ENCODE results near the gene ALS2. TPM values are rescaled to one million over a fixed set of nuclear protein-coding genes. Genes with fewer than 3 reads are reported as not detected.

Gene ALS2
- total and polyA plus RNA-seq, 2 donors from 2014 or later, result 7.1 to 24.4 TPM

GRCh38 chr2:201654616-201655384 is 125.9 kb downstream of the ALS2 start:
- Histone ChIP-seq H3K9ac (ENCODE audit: low read length in 3 of 3) (no peak overlapping the region), H3K27me3 (ENCODE audit: control insufficient read depth, insufficient read depth, low read length) (no peaks in the 10 kb centered on the region), H3K4me3 (ENCODE audit: low read length in 3 of 3) (no peak overlapping the region), H3K9me3 (ENCODE audit: control insufficient read depth in 2 of 3, insufficient read depth in 1 of 3, low read length in 3 of 3) (no peaks in the 10 kb centered on the region), H3K27ac (ENCODE audit: low read depth in 2 of 2, low read length in 2 of 2) (no peak overlapping the region), H3K4me1 (ENCODE audit: control insufficient read depth in 2 of 3, insufficient read depth in 2 of 3, low read depth in 1 of 3, low read length in 3 of 3) (no peaks in the 10 kb centered on the region), H3K36me3 (ENCODE audit: control insufficient read depth in 2 of 3, insufficient read depth in 3 of 3, low read length in 3 of 3) (no peaks in the 10 kb centered on the region)
- TF ChIP-seq CTCF (IDR thresholded peaks at IDR 0.05; ENCODE audit: borderline replicate concordance, extremely low read depth, insufficient read depth), result no peak
- FAIRE-seq (no peak), DNase-seq (no peak)
- intact Hi-C loops (cut with DNase I), result no loop called here

GRCh38 chr2:201653221-201653620 is 127.5 kb downstream of the ALS2 start:
- H3K27me3 ChIP-seq (ENCODE audit: control insufficient read depth, insufficient read depth, low read length), result no peaks in the 10 kb centered on the region
- H3K36me3 ChIP-seq (ENCODE audit: control insufficient read depth in 2 of 3, insufficient read depth in 3 of 3, low read length in 3 of 3), result no peaks in the 10 kb centered on the region
- H3K4me3 ChIP-seq (ENCODE audit: low read length in 3 of 3), result no peak overlapping the region
- H3K9me3 ChIP-seq (ENCODE audit: control insufficient read depth in 2 of 3, insufficient read depth in 1 of 3, low read length in 3 of 3), result no peaks in the 10 kb centered on the region
- DNase-seq (no peak), FAIRE-seq (no peak)
- TF ChIP-seq CTCF (IDR thresholded peaks at IDR 0.05; ENCODE audit: borderline replicate concordance, extremely low read depth, insufficient read depth), result no peak
- H3K9ac ChIP-seq (ENCODE audit: low read length in 3 of 3), result no peak overlapping the region
- no peak overlapping the region for H3K27ac ChIP-seq (ENCODE audit: low read depth in 2 of 2, low read length in 2 of 2)
- H3K4me1 ChIP-seq (ENCODE audit: control insufficient read depth in 2 of 3, insufficient read depth in 2 of 3, low read depth in 1 of 3, low read length in 3 of 3), result no peaks in the 10 kb centered on the region
- intact Hi-C loops (cut with DNase I), result no loop called here

Other genes with a start within 250 kb of the ALS2 start
- gene TMEM237, start 137.4 kb downstream of the ALS2 start, total RNA-seq, result 14.9 TPM
- gene TMEM237, start 137.4 kb downstream of the ALS2 start, polyA plus RNA-seq (ENCODE audit: insufficient read depth, low read depth, low replicate concordance), result 10.7 TPM
- gene MPP4, start 82.3 kb downstream of the ALS2 start, total RNA-seq, result 0.19 TPM
- not detected for gene MPP4, start 82.3 kb downstream of the ALS2 start, polyA plus RNA-seq (ENCODE audit: insufficient read depth, low read depth, low replicate concordance)
- gene CDK15, start 25.6 kb upstream of the ALS2 start, total RNA-seq, result 2.7 TPM
- gene CDK15, start 25.6 kb upstream of the ALS2 start, polyA plus RNA-seq (ENCODE audit: insufficient read depth, low read depth, low replicate concordance), result 0.11 TPM

Measured in kidney (tissue), 14 donors.